SK-MEL-5 (cell line): ENCODE measurements around the gene BRINP1. TPM values are rescaled to one million over a fixed set of nuclear protein-coding genes. Genes with fewer than 3 reads are reported as not detected.

Experiments used
- DNase-seq: peaks from one replicate; pipeline ENCODE4 v3.0.0-alpha.2; 2016; ENCODE audit warnings: low read depth, low spot score
- in situ Hi-C: cut with HindIII; loops from 2 replicates; pipeline ENCODE4 v1.10.0; 2016; ENCODE audit warnings: low sequenced_read_pairs, high pct_unique_total_duplicates, low pct_unique_long_range_greater_than_20kb
- total RNA-seq: library from RNA; depleted of rRNA; stranded (reverse); fragments of >200 nt; shearing (Covaris generic); gene quantifications from 2 replicates; pipeline ENCODE4 v1.2.3, GENCODE V29; 2014

Gene BRINP1
- total RNA-seq, 1 experiment from 2014 or later = 0.16 TPM

DNA sequence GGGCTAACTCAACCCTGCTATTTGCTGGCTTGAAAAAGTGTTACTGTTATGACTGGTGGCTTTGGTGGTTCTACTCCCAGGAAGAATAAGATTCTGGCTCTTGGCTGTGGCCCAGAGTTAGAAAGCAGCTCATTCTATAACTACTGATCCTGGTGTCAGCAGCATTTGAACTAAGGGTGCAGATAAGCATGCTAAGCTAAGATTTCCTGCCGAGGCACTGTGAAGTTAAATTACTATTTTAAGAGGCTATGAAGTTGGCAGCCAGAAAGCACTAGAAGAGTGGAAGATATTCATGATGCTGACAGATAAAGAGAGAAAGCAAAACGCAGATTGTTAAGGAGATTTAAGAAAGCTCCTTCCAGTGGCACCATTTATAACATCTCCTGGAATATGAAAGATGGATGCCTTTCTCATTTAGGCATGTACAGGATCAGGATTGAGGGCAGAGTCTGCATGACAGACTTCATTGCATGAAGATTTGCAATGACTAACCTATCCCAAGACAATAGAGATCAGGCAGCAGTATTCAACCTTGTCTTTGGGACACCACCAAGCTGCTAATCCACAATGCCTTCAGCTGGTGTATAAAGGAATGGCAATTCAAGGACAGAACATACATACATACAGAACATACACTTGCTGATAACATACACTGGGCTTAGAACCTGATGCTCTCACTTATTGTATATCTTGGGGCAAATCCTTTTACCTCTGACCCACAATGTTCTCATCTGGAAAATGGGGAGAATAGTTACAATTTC lies 11.7 kb downstream of the BRINP1 start:
- DNase-seq = no peak
- in situ Hi-C loops = no loop called here

DNA sequence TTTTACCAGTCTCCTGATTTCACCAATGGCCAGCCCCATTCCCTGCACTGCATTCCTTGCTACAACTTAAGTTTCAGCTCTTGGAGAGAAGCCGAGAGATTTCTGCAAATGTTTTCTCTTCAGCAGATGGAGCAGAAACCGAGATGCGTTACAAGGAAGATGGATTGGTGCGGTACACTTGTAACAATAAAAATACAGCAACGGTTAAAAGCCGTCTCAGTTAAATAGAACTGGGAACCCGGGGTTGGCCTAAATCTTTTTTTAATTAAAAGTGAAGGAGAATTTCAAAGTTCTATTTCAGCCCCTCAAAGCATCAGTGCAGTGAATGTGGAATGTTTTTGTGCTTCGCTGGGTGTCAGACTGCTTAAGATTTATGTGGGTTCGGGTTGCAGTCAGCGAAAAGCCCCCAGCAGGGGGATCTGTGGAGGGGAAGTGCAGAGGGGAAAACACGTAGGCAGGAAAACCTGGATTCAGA lies 19.8 kb downstream of the BRINP1 start:
- no peak for DNase-seq
- in situ Hi-C loops = no loop called here

- DNase-seq = no peak
- in situ Hi-C loops = no loop called here
Observed at GRCh38 chr9:119343059-119343990, 25.9 kb downstream of the BRINP1 start.

DNA sequence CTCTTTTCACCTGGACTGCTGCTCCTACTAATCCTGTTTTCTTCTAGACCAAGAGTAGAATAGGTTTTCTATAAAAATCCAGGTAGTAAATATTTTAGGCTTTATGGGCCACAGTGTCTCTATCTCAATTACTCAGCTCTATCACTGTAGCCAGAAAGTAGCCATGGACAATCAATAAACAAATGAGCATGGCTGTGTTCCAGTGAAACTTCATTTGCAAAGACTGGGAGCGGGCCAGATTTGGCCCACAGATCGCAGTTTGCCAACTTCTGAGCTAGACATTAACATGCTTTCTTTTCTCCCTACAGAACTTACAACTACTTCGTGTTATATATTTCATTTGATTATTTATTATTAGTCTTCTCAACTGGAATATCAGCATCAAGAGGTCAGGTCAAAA lies 30.2 kb downstream of the BRINP1 start:
- in situ Hi-C loops = no loop called here
- DNase-seq = no peak

DNA sequence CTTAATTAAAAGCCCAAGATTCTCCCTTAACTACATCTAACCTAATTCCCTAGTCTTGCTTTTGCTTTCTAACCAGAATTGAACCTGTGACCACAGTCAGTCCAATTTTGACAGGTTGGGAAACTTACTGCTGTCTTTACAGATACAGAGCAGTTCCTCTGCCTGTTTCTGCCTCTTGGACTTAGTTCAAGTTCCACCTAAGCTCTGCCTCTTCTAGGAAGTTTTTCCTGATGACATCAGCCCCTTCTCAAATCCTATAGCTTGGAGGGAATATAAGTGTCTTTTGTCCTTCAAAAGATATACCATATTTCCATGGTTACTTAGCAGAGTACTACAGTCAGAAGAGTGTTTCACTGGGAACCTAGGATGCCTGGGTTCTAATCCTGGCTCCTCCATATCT lies 31.7 kb downstream of the BRINP1 start:
- DNase-seq = no peak
- in situ Hi-C loops = no loop called here

DNA sequence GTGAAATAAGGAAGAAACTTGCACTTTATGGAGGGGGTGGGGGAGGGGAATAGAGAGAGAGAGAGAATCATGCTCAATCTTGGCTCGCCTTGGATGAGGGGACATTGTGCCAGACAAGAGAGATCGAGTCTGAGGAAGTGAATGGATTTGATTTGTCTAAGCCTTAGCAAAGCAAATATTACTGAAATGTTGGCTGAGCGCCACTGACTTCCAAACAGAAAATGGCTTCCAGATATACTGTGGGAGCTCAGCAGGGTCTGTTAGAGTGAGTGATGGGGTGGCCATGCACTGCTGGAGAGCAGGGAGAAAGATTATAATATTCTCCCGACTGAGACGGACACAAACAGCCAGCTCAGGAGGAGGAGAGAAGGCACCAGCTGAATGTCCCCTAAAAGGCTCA lies 34.5 kb downstream of the BRINP1 start:
- in situ Hi-C loops = no loop called here
- DNase-seq = no peak

- in situ Hi-C loops = no loop called here
- no peak for DNase-seq
Observed at GRCh38 chr9:119333507-119334229, 35.6 kb downstream of the BRINP1 start.

GRCh38 chr9:119332522-119332921 lies 36.7 kb downstream of the BRINP1 start:
- in situ Hi-C loops = no loop called here
- DNase-seq = no peak

GRCh38 chr9:119322184-119322583 lies 47.1 kb downstream of the BRINP1 start:
- no peak for DNase-seq
- in situ Hi-C loops = no loop called here

- no peak for DNase-seq
- in situ Hi-C loops = no loop called here
Observed at GRCh38 chr9:119318371-119318770, 50.9 kb downstream of the BRINP1 start.

DNA sequence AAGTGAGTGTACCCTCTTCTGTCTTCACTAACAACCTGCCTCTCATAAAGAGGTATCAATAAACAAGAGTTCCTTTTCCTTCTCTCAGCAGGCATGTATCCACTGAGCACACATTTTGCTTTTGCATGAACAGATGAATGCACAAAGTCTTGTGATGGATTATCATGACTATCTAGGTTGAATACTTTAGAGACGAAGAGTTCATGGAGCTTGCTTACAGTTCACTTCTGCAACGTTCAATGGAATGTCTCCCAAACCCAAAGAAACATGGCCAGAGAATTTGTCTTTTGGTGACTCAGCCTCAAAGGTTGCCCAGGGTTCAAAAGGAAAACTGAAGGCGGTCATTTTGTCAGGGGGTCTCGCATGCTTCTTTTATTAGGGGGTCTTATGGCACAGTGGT lies 55.4 kb downstream of the BRINP1 start:
- in situ Hi-C loops = no loop called here

DNA sequence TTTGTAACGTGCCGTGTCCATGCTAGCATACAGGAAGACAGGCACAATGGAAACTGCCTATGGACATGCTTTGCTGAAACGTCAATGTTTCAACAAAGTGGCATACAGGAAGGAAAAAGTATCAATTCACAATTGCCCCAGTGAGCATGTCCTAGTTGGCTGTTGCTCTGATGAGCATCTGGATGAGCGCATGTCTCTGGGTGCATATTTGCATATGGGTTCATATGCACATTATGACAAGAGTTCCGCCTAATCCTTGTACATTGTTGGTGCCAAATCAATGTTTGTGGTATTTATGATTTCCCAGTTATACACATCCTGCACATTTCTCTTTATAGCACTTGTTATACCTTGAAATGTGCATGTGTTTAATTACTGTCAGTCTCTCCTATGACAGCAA lies 58.5 kb downstream of the BRINP1 start:
- in situ Hi-C loops = no loop called here
- no peak for DNase-seq

More for the DNA sequence above, 55.4 kb downstream of the BRINP1 start:
- no peak for DNase-seq

DNA sequence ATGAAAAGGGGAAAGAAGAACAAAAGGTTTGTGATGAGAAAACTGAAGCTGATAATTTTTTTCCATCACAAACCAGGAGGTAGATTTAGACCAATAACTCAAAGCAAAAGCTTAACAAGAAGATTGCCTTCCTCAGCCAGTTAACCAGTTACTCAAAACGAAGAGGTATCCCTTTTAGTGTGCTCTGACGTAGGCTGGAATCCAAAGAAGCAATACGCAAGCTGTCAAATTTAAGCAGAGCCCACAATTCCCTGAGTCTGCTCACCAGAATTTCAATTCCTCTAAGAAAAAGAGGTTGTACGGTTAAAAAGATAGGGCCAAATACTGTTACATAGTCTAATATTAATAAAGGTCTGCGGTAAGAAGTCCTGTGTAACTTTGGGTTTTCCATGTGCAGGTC lies 61.8 kb downstream of the BRINP1 start:
- DNase-seq = no peak
- in situ Hi-C loops = no loop called here

DNA sequence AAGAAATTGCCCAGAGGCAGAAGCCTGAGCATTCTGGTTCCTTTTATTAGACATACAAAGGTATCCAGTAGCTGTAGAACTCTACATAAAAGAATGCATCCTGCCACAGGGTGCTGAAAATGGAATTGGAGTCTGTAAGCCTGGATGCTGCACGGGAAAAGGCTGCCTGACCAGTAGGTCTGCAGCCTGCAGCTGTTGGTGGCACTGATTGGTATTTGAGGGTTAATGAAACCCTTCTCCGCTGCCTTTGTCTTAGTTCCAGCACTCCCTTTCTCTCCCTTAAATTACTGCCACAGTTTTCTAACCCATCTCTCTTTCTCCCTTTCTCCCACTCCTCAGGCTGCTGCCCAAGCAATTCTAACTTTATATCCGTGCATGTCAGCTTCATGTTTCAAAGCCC lies 64.7 kb downstream of the BRINP1 start:
- in situ Hi-C loops = no loop called here
- DNase-seq = no peak

DNA sequence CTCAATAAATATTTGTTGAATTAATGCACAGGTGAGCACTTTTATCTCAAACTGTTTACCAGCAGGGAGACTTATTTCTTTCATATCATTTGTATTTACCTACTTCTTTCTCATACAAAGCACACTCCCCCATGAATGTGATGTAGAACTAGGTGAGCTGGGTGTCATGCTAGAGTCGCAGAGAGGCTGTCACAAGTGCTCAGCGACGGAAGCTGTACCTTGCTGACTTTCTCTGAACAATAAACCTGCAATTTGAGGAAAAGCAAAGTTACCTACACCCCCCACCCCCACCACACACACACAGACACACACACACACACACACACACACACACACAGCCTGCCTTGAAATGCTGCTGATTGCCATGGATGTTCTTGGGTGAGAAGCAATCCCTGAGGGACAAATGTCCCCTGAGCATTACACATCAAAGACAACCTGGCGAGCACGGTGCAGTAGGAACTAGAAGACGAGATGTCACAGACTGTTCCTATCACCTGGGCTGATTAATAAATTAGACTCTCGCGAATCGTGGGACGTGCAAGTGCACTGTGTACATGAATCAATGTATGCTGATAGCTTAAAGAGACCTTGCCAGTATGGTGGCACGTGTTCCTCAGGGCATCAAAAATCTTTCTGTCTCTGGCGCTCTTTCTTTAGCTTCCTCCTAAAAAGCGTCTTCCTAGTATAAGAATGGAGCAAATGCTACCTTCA lies 66.1 kb downstream of the BRINP1 start:
- no peak for DNase-seq
- in situ Hi-C loops = no loop called here

DNA sequence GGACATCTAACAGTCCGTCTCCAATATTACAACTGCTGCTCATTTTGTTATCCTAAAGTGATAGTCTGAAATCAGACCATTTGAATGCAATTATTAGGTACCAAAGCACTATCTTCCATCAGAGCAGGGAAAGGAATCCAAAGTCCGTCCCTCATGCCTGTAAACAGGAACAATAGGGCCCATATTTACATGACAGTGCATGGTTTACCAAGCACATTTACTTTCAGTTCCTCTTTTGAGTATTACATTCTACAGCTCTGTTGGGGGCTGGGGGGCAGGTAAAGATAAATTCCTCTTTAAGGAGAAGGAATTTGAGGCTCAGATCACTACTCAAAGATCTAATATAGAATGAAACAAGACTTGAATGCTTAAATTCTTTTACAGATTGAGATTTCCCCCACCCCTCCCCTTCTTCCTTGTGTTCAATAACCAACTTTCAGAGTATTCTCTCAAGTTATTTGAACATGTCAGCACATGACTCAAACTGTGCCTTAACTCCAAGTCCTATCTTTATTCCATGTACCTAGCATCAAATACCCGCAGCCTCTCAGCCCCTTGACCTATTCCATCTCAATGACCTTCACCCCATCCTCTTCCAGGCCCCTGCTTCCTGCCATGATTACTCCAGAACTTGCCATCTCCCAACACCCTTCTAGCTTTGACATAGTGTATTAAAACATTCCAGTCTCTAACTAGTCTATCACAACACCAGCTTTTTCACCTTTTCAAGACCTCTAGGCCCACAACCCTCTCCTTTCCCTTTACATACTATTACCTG lies 71.0 kb downstream of the BRINP1 start:
- in situ Hi-C loops = no loop called here
- DNase-seq = no peak

DNA sequence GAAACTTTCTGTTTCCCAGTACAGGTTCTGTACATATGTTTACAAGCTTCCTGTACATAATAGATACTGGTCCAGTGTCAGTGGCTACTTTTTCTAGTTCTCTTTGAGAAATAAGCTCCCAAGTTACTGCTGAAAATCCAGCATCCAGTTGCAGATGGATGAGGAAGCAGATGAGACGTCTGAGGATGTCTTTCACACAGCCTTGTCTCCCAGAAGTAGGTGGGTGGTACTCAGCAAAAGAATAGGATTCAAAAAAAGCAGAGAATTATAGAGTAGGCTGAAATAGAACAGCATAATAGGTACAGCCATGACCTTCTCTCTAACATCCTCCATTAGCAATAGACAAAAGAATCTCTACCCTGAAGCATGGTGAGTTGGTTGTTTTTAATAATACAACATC lies 77.7 kb downstream of the BRINP1 start:
- DNase-seq = no peak
- in situ Hi-C loops = no loop called here
